ENCODE results near the gene P4HA2.

The P4HA2 gene

DNA sequence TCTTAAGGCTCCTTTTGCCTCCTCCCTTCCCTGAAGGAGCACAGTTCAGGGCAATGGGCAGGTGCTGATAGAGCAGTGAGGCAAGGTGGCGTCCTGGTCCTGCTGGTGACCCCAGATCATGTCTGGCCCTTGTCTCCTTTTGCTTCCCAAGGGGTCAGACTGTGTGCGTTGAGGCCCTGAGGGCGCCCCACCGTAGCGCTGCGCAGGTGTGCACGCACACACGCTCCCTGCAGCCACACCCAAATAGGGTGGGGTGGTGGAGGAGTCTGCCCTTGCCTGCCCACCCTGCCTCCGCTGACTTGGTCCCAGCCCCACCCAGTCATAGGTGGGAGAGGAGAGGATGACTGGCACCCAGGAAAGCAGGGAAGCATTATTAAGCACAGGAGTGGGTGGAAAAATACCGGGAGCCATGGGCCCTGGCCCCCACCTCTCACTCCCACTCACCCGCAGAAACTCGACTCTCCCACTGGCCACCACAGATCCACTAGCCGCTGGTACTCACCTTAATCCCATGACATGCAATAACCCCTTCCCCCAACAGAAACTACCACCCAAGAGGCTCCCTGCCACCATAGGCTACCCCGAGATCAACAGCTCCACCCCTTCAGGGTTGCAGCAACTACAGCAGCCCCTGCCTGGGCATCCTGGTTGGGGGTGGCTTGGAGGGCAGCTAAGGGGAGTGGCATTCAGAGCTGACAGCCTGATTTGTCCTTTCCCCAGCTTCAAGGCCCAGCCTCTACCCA lies 46.6 kb upstream of the P4HA2 start:
- Histone ChIP-seq H3F3A (ENCODE audit: insufficient read depth) (no peaks in the 10 kb centered on the region), H3K36me3 (ENCODE audit: low read length) (no peaks in the 10 kb centered on the region), H3K4me3 (ENCODE audit: insufficient read depth, low read length, poor library complexity, severe bottlenecking) (no peak overlapping the region), H3K27ac (ENCODE audit: low read depth, low read length) (no peak overlapping the region), H2AFZ (ENCODE audit: low read depth, low read length, severe bottlenecking) (no peak overlapping the region), H3K4me2 (ENCODE audit: low read depth, low read length, poor library complexity, severe bottlenecking) (no peak overlapping the region), H3K79me2 (ENCODE audit: insufficient read depth, low read length) (no peaks in the 10 kb centered on the region), H3K9me3 (ENCODE audit: insufficient read depth, low read length) (no peaks in the 10 kb centered on the region), H3K27me3 (ENCODE audit: low read length) (no peaks in the 10 kb centered on the region), H4K20me1 (ENCODE audit: low read depth, low read length) (no peaks in the 10 kb centered on the region), H3K9ac (ENCODE audit: low read length) (no peak overlapping the region), H3K9me2 (replicated peaks; ENCODE audit: insufficient read depth, low read length) (no peaks in the 10 kb centered on the region)
- TF ChIP-seq EZH2phosphoT487 (conservative IDR thresholded peaks at IDR 0.05; ENCODE audit: low read length), result no peak
- TF ChIP-seq, protein P1, sequence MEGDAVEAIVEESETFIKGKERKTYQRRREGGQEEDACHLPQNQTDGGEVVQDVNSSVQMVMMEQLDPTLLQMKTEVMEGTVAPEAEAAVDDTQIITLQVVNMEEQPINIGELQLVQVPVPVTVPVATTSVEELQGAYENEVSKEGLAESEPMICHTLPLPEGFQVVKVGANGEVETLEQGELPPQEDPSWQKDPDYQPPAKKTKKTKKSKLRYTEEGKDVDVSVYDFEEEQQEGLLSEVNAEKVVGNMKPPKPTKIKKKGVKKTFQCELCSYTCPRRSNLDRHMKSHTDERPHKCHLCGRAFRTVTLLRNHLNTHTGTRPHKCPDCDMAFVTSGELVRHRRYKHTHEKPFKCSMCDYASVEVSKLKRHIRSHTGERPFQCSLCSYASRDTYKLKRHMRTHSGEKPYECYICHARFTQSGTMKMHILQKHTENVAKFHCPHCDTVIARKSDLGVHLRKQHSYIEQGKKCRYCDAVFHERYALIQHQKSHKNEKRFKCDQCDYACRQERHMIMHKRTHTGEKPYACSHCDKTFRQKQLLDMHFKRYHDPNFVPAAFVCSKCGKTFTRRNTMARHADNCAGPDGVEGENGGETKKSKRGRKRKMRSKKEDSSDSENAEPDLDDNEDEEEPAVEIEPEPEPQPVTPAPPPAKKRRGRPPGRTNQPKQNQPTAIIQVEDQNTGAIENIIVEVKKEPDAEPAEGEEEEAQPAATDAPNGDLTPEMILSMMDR (IDR thresholded peaks at IDR 0.05; ENCODE audit: insufficient read depth, low read length, poor library complexity, severe bottlenecking), result no peak

DNA sequence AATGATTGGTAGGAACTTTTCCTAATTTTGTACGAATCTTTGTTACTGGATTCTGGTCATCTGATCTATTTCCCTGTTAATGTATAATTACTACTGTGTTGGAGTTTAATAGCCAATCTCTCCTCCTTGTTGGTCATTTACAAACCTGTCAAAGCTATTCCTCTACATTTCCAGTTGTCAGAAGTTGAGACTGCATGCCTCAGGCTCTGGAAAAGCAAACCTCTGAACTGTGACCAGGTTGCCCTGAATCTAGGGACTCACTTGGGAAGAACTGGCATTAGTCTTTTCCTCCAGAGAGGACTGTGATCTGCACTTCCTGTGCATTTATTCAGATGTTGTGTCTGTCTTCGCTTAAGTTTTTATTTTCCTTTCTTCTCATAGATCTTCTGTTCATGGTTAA lies 46.0 kb upstream of the P4HA2 start:
- Histone ChIP-seq H3K9me3 (ENCODE audit: insufficient read depth, low read length) (no peaks in the 10 kb centered on the region), H3F3A (ENCODE audit: insufficient read depth) (no peaks in the 10 kb centered on the region), H3K36me3 (ENCODE audit: low read length) (no peaks in the 10 kb centered on the region), H3K27me3 (ENCODE audit: low read length) (no peaks in the 10 kb centered on the region), H4K20me1 (ENCODE audit: low read depth, low read length) (no peaks in the 10 kb centered on the region), H3K27ac (ENCODE audit: low read depth, low read length) (no peak overlapping the region), H2AFZ (ENCODE audit: low read depth, low read length, severe bottlenecking) (no peak overlapping the region), H3K4me3 (ENCODE audit: insufficient read depth, low read length, poor library complexity, severe bottlenecking) (no peak overlapping the region), H3K9me2 (replicated peaks; ENCODE audit: insufficient read depth, low read length) (no peaks in the 10 kb centered on the region), H3K9ac (ENCODE audit: low read length) (no peak overlapping the region), H3K79me2 (ENCODE audit: insufficient read depth, low read length) (no peaks in the 10 kb centered on the region), H3K4me2 (ENCODE audit: low read depth, low read length, poor library complexity, severe bottlenecking) (no peak overlapping the region)
- TF ChIP-seq, protein P1 (IDR thresholded peaks at IDR 0.05; ENCODE audit: insufficient read depth, low read length, poor library complexity, severe bottlenecking), result no peak
- TF ChIP-seq EZH2phosphoT487 (conservative IDR thresholded peaks at IDR 0.05; ENCODE audit: low read length), result no peak

DNA sequence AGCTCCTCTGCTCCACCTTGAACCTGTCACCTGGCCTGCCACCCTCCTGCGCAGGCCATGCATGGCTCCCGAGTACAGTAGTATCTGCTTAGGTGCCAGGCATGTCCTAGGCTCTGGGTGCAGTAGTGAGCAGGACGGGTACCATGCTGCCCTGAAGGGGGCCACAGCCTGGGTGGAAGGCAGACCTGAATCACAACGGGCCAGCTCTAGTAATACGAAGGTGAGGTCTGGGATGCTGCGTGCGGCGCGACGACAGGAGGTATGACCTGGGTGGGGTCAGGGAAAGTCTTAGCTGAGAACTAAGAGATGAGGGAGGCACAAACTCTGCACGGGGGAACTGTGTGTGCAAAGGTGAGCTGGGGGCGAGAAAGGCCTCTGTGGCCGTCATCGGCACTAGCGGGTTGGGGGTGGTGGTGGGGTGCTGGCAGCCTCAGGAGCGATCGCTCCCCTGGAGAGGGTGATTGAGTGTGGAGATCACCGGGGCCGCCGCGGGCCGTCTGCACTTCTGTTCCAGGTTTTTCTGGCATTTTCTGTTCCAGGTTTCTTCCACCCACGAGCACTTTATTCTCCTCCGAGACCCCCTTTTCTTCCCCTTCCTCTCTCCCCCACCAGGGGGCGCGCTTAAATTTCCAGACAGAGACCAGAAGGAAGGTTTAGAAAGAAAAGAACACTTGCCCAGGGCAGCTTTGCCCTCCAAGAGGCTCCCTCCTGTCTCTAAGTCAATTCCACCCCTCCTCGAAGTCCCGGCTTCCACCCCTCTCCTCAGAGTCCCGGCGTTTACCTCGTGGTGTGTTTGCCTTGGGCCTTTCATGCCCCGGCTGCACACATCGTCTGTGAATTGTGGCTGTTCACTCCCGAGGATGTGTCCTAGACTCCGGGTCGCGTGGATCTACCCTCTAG lies 44.9 kb upstream of the P4HA2 start:
- no peak overlapping the region for H3K9ac ChIP-seq (ENCODE audit: low read length)

More for the DNA sequence above, 44.9 kb upstream of the P4HA2 start:
- no peak for TF ChIP-seq EZH2phosphoT487 (conservative IDR thresholded peaks at IDR 0.05; ENCODE audit: low read length)
- TF ChIP-seq, protein P1 (IDR thresholded peaks at IDR 0.05; ENCODE audit: insufficient read depth, low read length, poor library complexity, severe bottlenecking), result peak; percentile 79
- no peak overlapping the region for H3K4me2 ChIP-seq (ENCODE audit: low read depth, low read length, poor library complexity, severe bottlenecking)
- no peaks in the 10 kb centered on the region for H3K79me2 ChIP-seq (ENCODE audit: insufficient read depth, low read length)
- no peak overlapping the region for H3K4me3 ChIP-seq (ENCODE audit: insufficient read depth, low read length, poor library complexity, severe bottlenecking)
- H3K36me3 ChIP-seq (ENCODE audit: low read length), result no peaks in the 10 kb centered on the region
- no peaks in the 10 kb centered on the region for H4K20me1 ChIP-seq (ENCODE audit: low read depth, low read length)
- no peaks in the 10 kb centered on the region for H3K27me3 ChIP-seq (ENCODE audit: low read length)
- H3K9me3 ChIP-seq (ENCODE audit: insufficient read depth, low read length), result no peaks in the 10 kb centered on the region
- H2AFZ ChIP-seq (ENCODE audit: low read depth, low read length, severe bottlenecking), result no peak overlapping the region
- H3K27ac ChIP-seq (ENCODE audit: low read depth, low read length), result no peak overlapping the region
- H3F3A ChIP-seq (ENCODE audit: insufficient read depth), result no peaks in the 10 kb centered on the region
- H3K9me2 ChIP-seq (replicated peaks; ENCODE audit: insufficient read depth, low read length), result no peaks in the 10 kb centered on the region
